ENCODE data around the gene TSPAN1.
A peak's percentile ranks its signal among the peaks of the same experiment; 100 is the strongest.

Gene TSPAN1

GRCh38 chr1:46160212-46160611 lies 14.7 kb upstream of the TSPAN1 start:
- DNase-seq (ENCODE audit: low spot score), result no peak

- no peak for DNase-seq (ENCODE audit: low spot score)
These were observed 8.1 kb upstream of the TSPAN1 start for GRCh38 chr1:46166521-46167462.

- no peak for DNase-seq (ENCODE audit: low spot score)
These were observed 6.4 kb upstream of the TSPAN1 start for GRCh38 chr1:46168477-46168876.

- DNase-seq (ENCODE audit: low spot score), result no peak
These were observed 5.0 kb upstream of the TSPAN1 start for GRCh38 chr1:46169811-46170454.

- DNase-seq (ENCODE audit: low spot score), result no peak
These were observed 3.5 kb upstream of the TSPAN1 start for GRCh38 chr1:46171351-46171750.

GRCh38 chr1:46171871-46172270 lies 3.0 kb upstream of the TSPAN1 start:
- no peak for DNase-seq (ENCODE audit: low spot score)

- no peak for DNase-seq (ENCODE audit: low spot score)
These were observed 2.6 kb upstream of the TSPAN1 start for GRCh38 chr1:46172321-46172720.

GRCh38 chr1:46173361-46173856 lies 1.5 kb upstream of the TSPAN1 start:
- peak; percentile 61 for DNase-seq (ENCODE audit: low spot score)

GRCh38 chr1:46175243-46175642 lies 356 bp downstream of the TSPAN1 start:
- no peak for DNase-seq (ENCODE audit: low spot score)

- DNase-seq (ENCODE audit: low spot score), result no peak
These were observed 1.5 kb downstream of the TSPAN1 start, which contains the start of gene P3R3URF for GRCh38 chr1:46176211-46176865. Gene P3R3URF (minus strand): TSS chr1:46176488. CDS start chr1:46176471, 17 bp downstream.

GRCh38 chr1:46179138-46180081 lies 4.5 kb downstream of the TSPAN1 start:
- DNase-seq (ENCODE audit: low spot score), result peak; percentile 83

GRCh38 chr1:46180082-46180616 lies 5.3 kb downstream of the TSPAN1 start:
- no peak for DNase-seq (ENCODE audit: low spot score)

GRCh38 chr1:46181343-46182260 lies 6.7 kb downstream of the TSPAN1 start:
- DNase-seq (ENCODE audit: low spot score), result no peak

- no peak for DNase-seq (ENCODE audit: low spot score)
These were observed 8.4 kb downstream of the TSPAN1 start for GRCh38 chr1:46183079-46183847.

- DNase-seq (ENCODE audit: low spot score), result no peak
These were observed 9.2 kb downstream of the TSPAN1 start for GRCh38 chr1:46183926-46184557.

GRCh38 chr1:46184920-46185658 lies 10.2 kb downstream of the TSPAN1 start:
- no peak for DNase-seq (ENCODE audit: low spot score)

GRCh38 chr1:46186076-46186475 lies 11.2 kb downstream of the TSPAN1 start:
- DNase-seq (ENCODE audit: low spot score), result no peak

Measured in D341Med (cell line).